Spleen (tissue), 11 donors: ENCODE data around the gene RBM26. TPM values are rescaled to one million over a fixed set of nuclear protein-coding genes. Genes with fewer than 3 reads are reported as not detected.

Source experiments
- DNase-seq: peaks from one replicate; pipeline ENCODE4 v3.0.0-alpha.2; 2020
- H3K27ac ChIP-seq, 8 donors: fragments of 200-600 bp; sonication (generic) in 7 of 8; 1 replicate in 4 of 8; 2 replicates in 4 of 8; pipeline versions ENCODE4 v1.5.0 to v1.8.0; 2016 to 2021; ENCODE audit warnings: inconsistent platforms in 4 of 8, mild to moderate bottlenecking in 4 of 8, moderate library complexity in 1 of 8
- H3K27me3 ChIP-seq, 7 donors: fragments of 200-600 bp; sonication (generic) in 6 of 7; replicated peaks in 1 of 7; 1 replicate in 4 of 7; 2 replicates in 3 of 7; pipeline versions ENCODE4 v1.5.0 to v1.8.0; 2016 to 2021; ENCODE audit warnings: inconsistent platforms in 3 of 7, mild to moderate bottlenecking in 1 of 7
- H3K36me3 ChIP-seq, 6 donors: fragments of 200-600 bp; sonication (generic) in 5 of 6; 1 replicate in 4 of 6; 2 replicates in 2 of 6; pipeline versions ENCODE4 v1.5.0 to v1.8.0; 2016 to 2021; ENCODE audit warnings: inconsistent platforms in 2 of 6
- H3K4me1 ChIP-seq, 6 donors: fragments of 200-600 bp; sonication (generic) in 5 of 6; 1 replicate in 3 of 6; 2 replicates in 3 of 6; pipeline versions ENCODE4 v1.5.0 to v1.8.0; 2016 to 2021; ENCODE audit warnings: inconsistent platforms in 3 of 6
- H3K4me3 ChIP-seq, 8 donors: fragments of 200-600 bp; sonication (generic) in 7 of 8; 1 replicate in 4 of 8; 2 replicates in 4 of 8; pipeline versions ENCODE4 v1.5.0 to v1.8.0; 2016 to 2021; ENCODE audit warnings: inconsistent platforms in 4 of 8, mild to moderate bottlenecking in 4 of 8, moderate library complexity in 2 of 8
- H3K9me3 ChIP-seq, 8 donors: fragments of 200-600 bp; sonication (generic) in 7 of 8; 1 replicate in 4 of 8; 2 replicates in 4 of 8; pipeline versions ENCODE4 v1.5.0 to v1.8.0; 2016 to 2021; ENCODE audit warnings: inconsistent platforms in 4 of 8
- CTCF ChIP-seq, 11 experiments: fragments of 200-600 bp in 7 of 11; fragments of 450-650 bp in 4 of 11; sonication (generic) in 4 of 11; IDR thresholded peaks in 8 of 11; conservative IDR thresholded peaks in 3 of 11; 1 replicate in 7 of 11; 2 replicates in 4 of 11; pipeline versions ENCODE4 v1.4.0 to v1.8.0; 2016 to 2021; ENCODE audit warnings: antibody characterized with exemption in 11 of 11, inconsistent platforms in 4 of 11, mild to moderate bottlenecking in 1 of 11
- POLR2A ChIP-seq, 3 donors: fragments of 450-650 bp; IDR thresholded peaks; one replicate each; pipeline ENCODE4 v1.5.1; 2017; ENCODE audit warnings: antibody characterized with exemption in 3 of 3, mild to moderate bottlenecking in 1 of 3
- POLR2AphosphoS5 ChIP-seq, 3 donors: sonication (generic); formaldehyde crosslinking; IDR thresholded peaks; one replicate each; pipeline ENCODE4 v1.5.1; 2017; ENCODE audit warnings: antibody characterized with exemption in 3 of 3
- WGBS, 5 donors: extraction: QIAGEN DNeasy Blood & Tissue Kit in 3 of 5; methylation state at CpG; one replicate each; pipeline versions ENCODE4 v1.1.5 to v1.1.7; 2013 to 2018; 5-methylcytosine and 5-hydroxymethylcytosine counted together
- intact Hi-C: fragments of 100-400 bp; cut with DNase I; formaldehyde crosslinking; loops from one replicate; pipeline ENCODE4 v1.15.0; 2023; ENCODE audit warnings: low total_unique reads
- polyA plus RNA-seq, 3 donors: library from polyadenylated mRNA; stranded (reverse); fragments of 200-250 nt; gene quantifications; one replicate each; pipeline ENCODE4 v1.2.1, GENCODE V29; 2013
- total RNA-seq, 7 donors: library from RNA; depleted of rRNA in 3 of 7; stranded (reverse); fragments of >200 nt in 3 of 7; fragmentation: NEBNext Ultra II Directional in 4 of 7; extraction: Animal tissue kit (Norgen Biotek cat#: 25700) in 4 of 7; gene quantifications; one replicate each; pipeline versions ENCODE4 v1.1.0 to v1.2.1, GENCODE V29; 2016 to 2021
- donor health status: healthy with polysubstance abuse.
- donor health status: DM: no; HTN: no; CAD: no; lungs with moderate emphysema.
- donor health status: DM: no; HTN: no; CAD: no.
- donor health status: Bipolar disorder and iron deficiency.
- donor health status: healthy.
- donor health status: DM: no; HTN: no; CAD: no.
- donor health status: DM: yes; HTN: yes; CAD: no.

RBM26 gene
- total and polyA plus RNA-seq, 10 donors, result 25.6 to 87.6 (median 63.6) TPM

GRCh38 chr13:79307433-79307861 is 98.6 kb downstream of the RBM26 start:
- TF ChIP-seq CTCF (IDR thresholded peaks at IDR 0.05 in 8 of 11, conservative IDR thresholded peaks at IDR 0.05 in 3 of 11) (no peak), POLR2AphosphoS5 (IDR thresholded peaks at IDR 0.05) (no peak), POLR2A (IDR thresholded peaks at IDR 0.05) (no peak)

DNA sequence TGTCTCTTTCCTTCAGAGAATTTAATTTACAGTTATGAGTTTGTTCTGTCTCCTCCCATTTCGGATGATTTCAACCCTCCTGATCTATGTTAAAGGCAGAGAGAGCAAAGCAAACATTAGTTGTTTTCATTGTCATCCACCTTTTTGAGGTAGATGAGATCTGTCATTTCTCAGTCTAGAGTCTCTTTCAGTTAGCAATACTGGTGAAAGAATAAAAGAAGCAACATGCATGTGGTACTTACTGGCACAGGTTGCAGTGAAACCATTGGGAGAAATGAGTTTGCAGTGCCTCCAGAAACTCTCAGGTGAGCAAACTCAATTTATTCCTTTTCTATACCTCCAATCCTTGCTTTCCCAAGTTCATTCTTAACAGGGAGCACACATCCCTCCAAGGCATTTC is 99.4 kb downstream of the RBM26 start:
- Histone ChIP-seq H3K27me3 (no peaks in the 10 kb centered on the region), H3K4me3 (no peak overlapping the region), H3K36me3 (no peaks in the 10 kb centered on the region), H3K27ac (no peak overlapping the region), H3K4me1 (no peaks in the 10 kb centered on the region), H3K9me3 (peaks cover 0 to 3% (median 0%) of the 10 kb centered on the region in 8 donors)
- TF ChIP-seq POLR2AphosphoS5 (IDR thresholded peaks at IDR 0.05), result no peak
- DNase-seq, result no peak
- 74 to 94% (median 90%) methylated on average over 1 of the region's 1 CpG for WGBS, 5 donors
- intact Hi-C loops, result no loop called here

More at GRCh38 chr13:79307433-79307861, 98.6 kb downstream of the RBM26 start:
- H3K4me3 ChIP-seq, result no peak overlapping the region
- H3K27ac ChIP-seq, result no peak overlapping the region
- intact Hi-C loops, result no loop called here
- no peaks in the 10 kb centered on the region for H3K27me3 ChIP-seq
- H3K36me3 ChIP-seq, result no peaks in the 10 kb centered on the region
- DNase-seq, result no peak
- WGBS, 5 donors, result 81 to 97% (median 91%) methylated on average over 3 of the region's 3 CpGs
- peaks cover 0 to 3% (median 0%) of the 10 kb centered on the region in 8 donors for H3K9me3 ChIP-seq
- H3K4me1 ChIP-seq, result no peaks in the 10 kb centered on the region

GRCh38 chr13:79297128-79297527 is 108.9 kb downstream of the RBM26 start:
- no peak for DNase-seq
- 39 to 86% (median 58%) methylated on average over 2 of the region's 2 CpGs for WGBS, 5 donors
- intact Hi-C loops, result no loop called here
- peaks cover 0 to 10% (median 0%) of the 10 kb centered on the region in 8 donors for H3K9me3 ChIP-seq
- no peak overlapping the region for H3K27ac ChIP-seq
- H3K27me3 ChIP-seq, result peaks cover 0 to 26% (median 0%) of the 10 kb centered on the region in 7 donors
- H3K4me3 ChIP-seq, result no peak overlapping the region
- no peaks in the 10 kb centered on the region for H3K36me3 ChIP-seq
- no peaks in the 10 kb centered on the region for H3K4me1 ChIP-seq
- TF ChIP-seq CTCF (IDR thresholded peaks at IDR 0.05 in 8 of 11, conservative IDR thresholded peaks at IDR 0.05 in 3 of 11), result no peak
- no peak for TF ChIP-seq POLR2A (IDR thresholded peaks at IDR 0.05)
- no peak for TF ChIP-seq POLR2AphosphoS5 (IDR thresholded peaks at IDR 0.05)

DNA sequence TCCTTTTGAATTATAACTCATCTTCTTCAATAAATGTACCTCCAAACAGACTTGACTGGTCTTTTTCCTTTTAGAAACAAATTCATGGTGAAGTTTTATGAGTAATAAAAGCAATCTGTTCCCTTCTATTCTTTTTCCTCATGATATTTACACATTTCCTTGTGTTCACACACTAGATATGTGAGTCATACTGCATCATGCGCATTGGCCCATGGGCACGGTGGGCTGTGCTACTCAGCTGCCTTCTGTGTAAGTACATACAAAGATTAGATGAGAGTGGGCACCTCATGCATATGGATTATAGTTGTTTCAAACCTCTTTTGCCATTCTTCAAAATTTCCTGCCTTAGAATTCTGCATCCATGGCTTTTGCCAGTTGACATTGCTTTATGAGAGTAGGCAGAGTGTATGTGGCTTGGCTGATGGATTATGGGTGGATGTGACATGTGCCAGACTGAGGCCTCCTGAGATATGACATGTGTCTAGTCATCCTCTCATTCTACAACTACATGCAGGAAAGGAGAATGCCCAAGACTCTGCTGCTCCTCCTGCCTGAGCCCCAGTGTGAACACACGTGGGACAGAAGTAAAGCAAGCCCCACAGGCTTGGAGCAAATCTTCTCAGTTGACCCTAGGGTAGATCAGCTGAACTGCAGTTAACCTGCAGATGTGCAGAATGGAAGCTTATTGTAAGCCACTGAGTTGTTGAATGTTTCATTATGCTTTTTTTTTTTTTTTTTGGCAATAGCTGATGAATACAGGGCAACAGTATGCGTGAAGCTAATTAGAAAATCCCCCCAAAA is 109.9 kb downstream of the RBM26 start:
- no peak for DNase-seq
- Histone ChIP-seq H3K4me1 (no peaks in the 10 kb centered on the region), H3K27ac (no peak overlapping the region), H3K36me3 (no peaks in the 10 kb centered on the region), H3K4me3 (no peak overlapping the region), H3K27me3 (peaks cover 0 to 26% (median 0%) of the 10 kb centered on the region in 7 donors), H3K9me3 (peaks cover 0 to 10% (median 0%) of the 10 kb centered on the region in 8 donors)
- no peak for TF ChIP-seq POLR2AphosphoS5 (IDR thresholded peaks at IDR 0.05)
- TF ChIP-seq CTCF (IDR thresholded peaks at IDR 0.05 in 8 of 11, conservative IDR thresholded peaks at IDR 0.05 in 3 of 11), result no peak
- TF ChIP-seq POLR2A (IDR thresholded peaks at IDR 0.05), result no peak
- intact Hi-C loops, result no loop called here
- 85 to 92% (median 85%) methylated on average over 4 of the region's 4 CpGs for WGBS, 5 donors
